Activated CD8-positive, alpha-beta memory T cell treated with anti-CD3 and anti-CD28 coated beads for 24 hours (primary cell): Measurements from ENCODE around the gene DGKQ.
"Not testable (repeated sequence)": the region's sequence is repeated elsewhere in the genome, so short reads cannot be mapped to it uniquely, and the experiment has no call there.

ENCODE experiments used
- DNase-seq: peaks from one replicate; pipeline ENCODE4 v3.0.0-alpha.2; 2020

DGKQ gene

GRCh38 chr4:924107-925096 is 49.0 kb downstream of the DGKQ start:
- no peak for DNase-seq

- DNase-seq, result no peak
Observed at GRCh38 chr4:921830-922331, 51.5 kb downstream of the DGKQ start.

- not testable (repeated sequence) for DNase-seq
Observed at GRCh38 chr4:919004-919680, 54.2 kb downstream of the DGKQ start.

GRCh38 chr4:918591-918990 is 54.8 kb downstream of the DGKQ start:
- DNase-seq, result not testable (repeated sequence)

DNA sequence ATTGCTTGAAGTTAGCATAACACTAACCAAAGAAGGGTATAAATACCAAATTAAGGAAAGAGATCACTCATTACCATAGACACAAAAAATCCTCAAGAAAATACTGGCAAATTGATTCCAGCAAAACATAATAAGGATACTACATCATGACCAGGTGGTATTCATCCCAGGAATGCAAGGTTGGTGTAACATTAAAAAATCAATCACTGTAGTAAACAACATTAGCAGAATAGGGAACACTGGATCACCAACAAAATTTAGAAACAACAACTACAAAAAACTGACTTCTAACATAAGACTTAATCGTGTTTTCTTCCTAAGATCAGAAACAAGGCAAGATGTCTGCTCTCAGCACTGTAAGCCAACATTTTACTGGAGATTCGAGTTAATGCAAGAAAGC is 55.4 kb downstream of the DGKQ start:
- DNase-seq, result no peak

DNA sequence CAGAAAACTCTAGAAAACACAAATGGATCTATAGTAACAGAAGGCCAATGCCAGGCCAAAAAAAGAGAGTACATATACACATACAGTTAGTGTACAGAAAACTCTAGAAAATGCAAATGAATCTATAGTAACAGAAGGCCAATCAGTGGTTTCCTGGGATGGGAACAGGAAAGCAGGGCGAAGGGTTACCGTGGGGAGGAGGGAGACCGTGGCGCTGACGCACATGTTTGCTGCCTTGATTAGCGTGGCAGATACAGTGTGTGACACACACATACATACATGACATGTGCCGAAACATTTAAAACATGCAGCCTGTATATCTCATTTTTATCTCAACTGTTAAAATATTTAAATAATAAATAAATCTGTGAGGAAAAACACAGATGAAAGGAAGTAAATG is 55.9 kb downstream of the DGKQ start:
- DNase-seq, result no peak

- DNase-seq, result no peak
Observed at GRCh38 chr4:915595-915994, 57.8 kb downstream of the DGKQ start.

- no peak for DNase-seq
Observed at GRCh38 chr4:915041-915474, 58.3 kb downstream of the DGKQ start.

GRCh38 chr4:914531-914930 is 58.8 kb downstream of the DGKQ start:
- DNase-seq, result no peak

GRCh38 chr4:913280-913618 is 60.1 kb downstream of the DGKQ start:
- no peak for DNase-seq

DNA sequence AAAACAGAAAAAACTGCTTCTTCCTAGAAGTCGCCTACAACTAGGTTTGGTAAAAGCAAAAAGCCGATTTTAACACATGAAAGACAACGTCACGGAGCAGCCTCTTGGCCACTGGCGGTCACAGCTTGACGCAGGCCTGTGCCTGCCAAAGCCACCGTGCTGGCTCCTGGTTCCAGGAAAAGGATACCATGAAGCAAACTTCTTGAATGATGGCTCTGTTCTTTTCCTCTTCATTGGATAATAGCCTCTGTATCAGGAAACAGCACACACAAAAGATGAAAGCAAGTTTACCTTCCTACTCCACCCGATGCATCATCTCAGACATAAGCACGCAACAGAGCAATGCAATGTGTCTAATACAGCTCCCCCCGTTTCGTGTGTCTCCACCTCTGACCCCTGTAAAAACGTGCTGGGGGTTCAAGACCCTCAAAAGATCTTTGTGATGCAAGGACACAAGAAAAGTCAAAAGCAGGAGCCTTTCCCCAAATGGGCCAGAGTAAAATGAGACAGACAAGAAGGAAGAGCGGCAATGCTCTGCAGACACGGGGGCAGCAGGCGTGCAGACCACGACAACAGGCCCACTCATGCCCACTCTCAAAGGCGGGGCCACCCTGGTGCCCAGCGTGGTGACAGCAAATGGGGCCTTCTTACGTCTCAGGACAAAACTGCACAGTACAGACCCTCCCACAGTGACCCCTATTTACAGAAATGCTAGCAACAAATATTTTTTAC is 60.7 kb downstream of the DGKQ start:
- DNase-seq, result no peak

DNA sequence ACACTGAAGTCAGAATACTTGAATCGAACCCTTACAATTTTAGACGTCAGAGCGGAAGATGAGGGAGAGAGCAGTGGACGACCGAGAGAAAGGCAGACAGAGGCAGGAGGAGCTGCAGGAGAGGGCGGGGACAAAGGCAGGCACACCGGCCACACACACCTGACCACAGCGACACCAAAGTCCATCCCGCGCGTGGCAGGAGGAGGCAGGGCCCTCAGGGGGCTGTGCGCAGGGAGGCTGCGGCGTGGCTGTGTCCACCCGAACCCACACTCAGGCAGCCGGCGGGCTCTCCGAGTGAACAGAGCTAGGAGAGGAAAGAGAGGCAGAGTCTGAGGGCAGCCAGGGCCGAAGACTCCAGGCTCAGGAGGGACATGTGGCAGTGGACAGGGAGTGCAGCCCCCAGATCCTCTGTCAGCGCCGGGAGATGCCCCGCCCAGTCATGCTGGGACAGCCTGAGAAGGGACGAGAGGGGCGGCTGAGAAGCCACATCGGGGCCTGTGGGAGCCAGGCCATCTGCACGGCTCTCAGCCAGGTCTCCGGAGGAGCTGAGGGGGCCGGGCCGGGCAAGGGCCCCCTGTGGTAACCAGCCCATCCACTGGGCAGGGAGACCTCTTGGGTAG is 61.4 kb downstream of the DGKQ start:
- DNase-seq, result no peak

DNA sequence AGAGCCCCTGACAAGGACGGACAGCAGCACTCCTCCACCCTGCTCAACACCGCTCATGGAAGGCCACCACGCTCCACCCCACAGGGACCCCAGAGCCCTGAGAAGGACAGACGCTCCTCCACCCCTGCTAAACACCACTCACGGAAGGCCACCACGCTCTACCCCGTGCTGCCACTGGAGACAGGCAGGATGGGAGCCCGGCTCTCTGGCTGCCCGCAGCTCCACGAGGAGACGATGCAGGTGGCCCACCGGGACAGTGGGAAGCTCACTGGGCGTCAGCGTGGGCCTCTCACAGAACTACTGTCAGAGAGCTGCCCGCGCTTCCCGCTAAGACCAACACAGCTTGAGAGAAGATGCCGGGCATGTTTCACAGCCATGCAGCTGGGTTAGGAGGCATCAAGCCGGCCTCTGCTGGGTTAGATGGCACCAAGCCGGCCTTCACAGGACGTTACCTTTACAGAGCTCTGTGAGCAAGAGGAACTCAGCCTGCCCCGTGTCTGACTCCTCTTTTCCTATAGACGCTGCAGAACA is 62.1 kb downstream of the DGKQ start:
- no peak for DNase-seq

DNA sequence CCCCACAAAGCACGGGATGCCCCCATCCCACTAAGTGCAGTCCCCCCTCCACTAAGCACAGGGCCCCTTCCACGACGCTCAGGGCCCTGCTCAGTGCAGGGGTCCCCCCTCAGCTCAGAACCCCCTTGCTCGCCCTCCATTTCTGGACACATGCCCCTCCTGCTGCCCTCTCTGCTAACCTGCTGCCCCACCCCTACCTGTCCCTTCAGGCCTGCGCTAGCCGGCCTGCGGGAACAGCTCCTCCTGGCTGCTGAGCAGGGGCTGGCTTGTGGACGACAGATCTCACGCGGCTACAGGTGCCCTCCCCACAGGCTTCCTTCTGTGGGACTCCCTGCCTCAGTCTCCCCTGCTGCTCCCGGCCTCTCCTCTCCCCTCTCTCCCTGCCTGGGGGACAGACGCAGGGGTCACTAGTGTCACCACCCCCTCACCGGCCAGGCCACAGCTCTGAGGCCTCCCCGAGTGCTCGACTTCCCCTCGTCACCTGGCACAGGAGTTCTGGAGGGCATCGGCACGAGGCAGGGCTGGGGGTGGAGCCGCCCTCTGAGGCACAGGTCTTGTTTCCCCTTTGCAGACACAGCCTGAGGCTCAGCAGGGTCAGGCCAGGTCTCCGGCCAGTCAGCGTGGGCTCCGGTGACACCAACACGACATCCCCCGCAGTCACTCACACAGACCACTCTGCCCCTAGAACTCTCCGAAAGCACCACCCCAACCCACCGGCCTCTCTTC is 62.8 kb downstream of the DGKQ start:
- no peak for DNase-seq

- no peak for DNase-seq
Observed at GRCh38 chr4:909821-910220, 63.5 kb downstream of the DGKQ start.

DNA sequence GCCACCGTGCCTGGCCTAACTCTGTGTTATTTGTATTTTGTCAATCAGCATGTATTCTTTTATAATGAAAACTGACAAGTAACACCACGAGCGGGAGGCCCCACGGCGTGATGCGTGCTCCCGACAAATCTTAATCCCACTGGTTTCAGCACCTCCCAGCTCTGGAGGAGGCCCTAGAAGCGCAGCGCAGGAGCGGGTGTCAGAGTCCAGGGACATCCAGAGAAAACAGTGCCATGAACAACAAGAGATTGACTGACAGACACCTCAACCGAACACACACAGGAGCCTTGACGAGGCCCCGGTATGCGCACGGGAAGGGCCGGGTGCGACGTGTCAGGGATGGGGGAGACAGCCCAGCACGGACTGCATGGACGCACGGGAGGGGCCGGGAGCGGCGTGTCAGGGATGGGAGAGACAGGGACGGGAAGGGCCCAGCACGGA is 64.2 kb downstream of the DGKQ start:
- no peak for DNase-seq
